ENCODE data around the gene SIVA1.
"Not testable (repeated sequence)": the region's sequence is repeated elsewhere in the genome, so short reads cannot be mapped to it uniquely, and the experiment has no call there.

The SIVA1 gene

GRCh38 chr14:104718147-104718546 lies 34.8 kb upstream of the SIVA1 start:
- no peak overlapping the region for H3K4me3 ChIP-seq (ENCODE audit: low read depth, low read length)
- DNase-seq (ENCODE audit: low read depth) = no peak

GRCh38 chr14:104718871-104719270 lies 34.1 kb upstream of the SIVA1 start:
- no peak overlapping the region for H3K4me3 ChIP-seq (ENCODE audit: low read depth, low read length)
- no peak for DNase-seq (ENCODE audit: low read depth)

GRCh38 chr14:104719343-104719742 lies 33.6 kb upstream of the SIVA1 start:
- H3K4me3 ChIP-seq (ENCODE audit: low read depth, low read length) = no peak overlapping the region
- DNase-seq (ENCODE audit: low read depth) = no peak

GRCh38 chr14:104721505-104722431 lies 31.2 kb upstream of the SIVA1 start:
- DNase-seq (ENCODE audit: low read depth) = no peak

GRCh38 chr14:104722938-104723650 lies 29.9 kb upstream of the SIVA1 start:
- peak overlapping the region; percentile 52 for H3K4me3 ChIP-seq (ENCODE audit: low read depth, low read length)
- DNase-seq (ENCODE audit: low read depth) = no peak

More at GRCh38 chr14:104721505-104722431, 31.2 kb upstream of the SIVA1 start:
- no peak overlapping the region for H3K4me3 ChIP-seq (ENCODE audit: low read depth, low read length)

- no peak for DNase-seq (ENCODE audit: low read depth)
- peak within 1 kb of the TSS; percentile 52 for H3K4me3 ChIP-seq (ENCODE audit: low read depth, low read length)
These were observed 29.1 kb upstream of the SIVA1 start, which contains the start of gene ADSS1 for GRCh38 chr14:104723651-104724406. Gene ADSS1, plus strand, starts transcription at chr14:104724229. Its CDS starts 42 bp downstream, at chr14:104724271.

- DNase-seq (ENCODE audit: low read depth) = no peak
- peak overlapping the region; percentile 52 for H3K4me3 ChIP-seq (ENCODE audit: low read depth, low read length)
These were observed 28.5 kb upstream of the SIVA1 start for GRCh38 chr14:104724407-104724980.

GRCh38 chr14:104724981-104725771 lies 27.8 kb upstream of the SIVA1 start:
- H3K4me3 ChIP-seq (ENCODE audit: low read depth, low read length) = peak overlapping the region; percentile 52
- DNase-seq (ENCODE audit: low read depth) = no peak

GRCh38 chr14:104725772-104726548 lies 27.0 kb upstream of the SIVA1 start:
- no peak overlapping the region for H3K4me3 ChIP-seq (ENCODE audit: low read depth, low read length)
- DNase-seq (ENCODE audit: low read depth) = no peak

- no peak overlapping the region for H3K4me3 ChIP-seq (ENCODE audit: low read depth, low read length)
- no peak for DNase-seq (ENCODE audit: low read depth)
These were observed 26.1 kb upstream of the SIVA1 start for GRCh38 chr14:104726600-104727451.

GRCh38 chr14:104728631-104729030 lies 24.3 kb upstream of the SIVA1 start:
- no peak overlapping the region for H3K4me3 ChIP-seq (ENCODE audit: low read depth, low read length)
- no peak for DNase-seq (ENCODE audit: low read depth)

- DNase-seq (ENCODE audit: low read depth) = not testable (repeated sequence)
These were observed 23.6 kb upstream of the SIVA1 start for GRCh38 chr14:104729176-104729834.

GRCh38 chr14:104729835-104730181 lies 23.1 kb upstream of the SIVA1 start:
- H3K4me3 ChIP-seq (ENCODE audit: low read depth, low read length) = no peak overlapping the region
- no peak for DNase-seq (ENCODE audit: low read depth)

More at GRCh38 chr14:104729176-104729834, 23.6 kb upstream of the SIVA1 start:
- not testable (repeated sequence) for H3K4me3 ChIP-seq (ENCODE audit: low read depth, low read length)

GRCh38 chr14:104730487-104730886 lies 22.5 kb upstream of the SIVA1 start:
- H3K4me3 ChIP-seq (ENCODE audit: low read depth, low read length) = no peak overlapping the region
- no peak for DNase-seq (ENCODE audit: low read depth)

GRCh38 chr14:104731320-104732294 lies 21.3 kb upstream of the SIVA1 start:
- H3K4me3 ChIP-seq (ENCODE audit: low read depth, low read length) = no peak overlapping the region
- no peak for DNase-seq (ENCODE audit: low read depth)

Measured in skeletal muscle cell (primary cell).